Thyroid gland (tissue), 4 donors: ENCODE data around the gene NFKBIA. TPM values are rescaled to one million over a fixed set of nuclear protein-coding genes. Genes with fewer than 3 reads are reported as not detected.

Experiments used
- DNase-seq, 2 donors: peaks; one replicate each; pipeline ENCODE4 v3.0.0-alpha.2; 2019
- H3K27ac ChIP-seq, 3 donors: fragments of 200-600 bp; sonication (generic); 1 replicate in 2 of 3; 2 replicates in 1 of 3; pipeline ENCODE4 v1.5.1; 2016 to 2019; ENCODE audit warnings: mild to moderate bottlenecking in 1 of 3, moderate library complexity in 1 of 3
- H3K27me3 ChIP-seq: fragments of 200-600 bp; sonication (generic); one replicate; pipeline ENCODE4 v1.5.1; 2019
- H3K36me3 ChIP-seq, 2 donors: fragments of 200-600 bp; sonication (generic); one replicate each; pipeline ENCODE4 v1.5.1; 2016 to 2019
- H3K4me1 ChIP-seq, 2 donors: fragments of 200-600 bp; sonication (generic); one replicate each; pipeline ENCODE4 v1.5.1; 2017 to 2019
- H3K4me3 ChIP-seq, 3 donors: fragments of 200-600 bp; sonication (generic); replicated peaks in 1 of 3; 1 replicate in 2 of 3; 2 replicates in 1 of 3; pipeline ENCODE4 v1.5.1; 2016; ENCODE audit warnings: mild to moderate bottlenecking in 1 of 3
- H3K9me3 ChIP-seq: fragments of 200-600 bp; sonication (generic); one replicate; pipeline ENCODE4 v1.5.1; 2017
- POLR2A ChIP-seq, 2 donors: fragments of 450-650 bp; IDR thresholded peaks; one replicate each; pipeline ENCODE4 v1.6.1; 2017; ENCODE audit warnings: antibody characterized with exemption in 2 of 2, mild to moderate bottlenecking in 2 of 2, moderate library complexity in 1 of 2
- WGBS, 2 donors: methylation state at CpG; one replicate each; pipeline ENCODE4 v1.1.5; 2017; 5-methylcytosine and 5-hydroxymethylcytosine counted together
- intact Hi-C: fragments of 100-400 bp; cut with DNase I; formaldehyde crosslinking; loops from one replicate; pipeline ENCODE4 v1.15.1; 2023
- total RNA-seq, 4 donors: library from RNA; depleted of rRNA; stranded (reverse); fragments of >200 nt; gene quantifications; one replicate each; pipeline ENCODE4 v1.2.3, GENCODE V29; 2016
- TF ChIP-seq, protein P1 (sequence below), 6 experiments: fragments of 200-600 bp in 3 of 6; fragments of 450-650 bp in 3 of 6; sonication (generic) in 3 of 6; IDR thresholded peaks; one replicate each; pipeline ENCODE4 v1.5.1; 2016 to 2019; ENCODE audit warnings: antibody characterized with exemption in 6 of 6, mild to moderate bottlenecking in 2 of 6, inconsistent platforms in 1 of 6, moderate library complexity in 1 of 6

NFKBIA gene
- total RNA-seq, 4 donors from 2014 or later: 200 to 434 (median 356) TPM

DNA sequence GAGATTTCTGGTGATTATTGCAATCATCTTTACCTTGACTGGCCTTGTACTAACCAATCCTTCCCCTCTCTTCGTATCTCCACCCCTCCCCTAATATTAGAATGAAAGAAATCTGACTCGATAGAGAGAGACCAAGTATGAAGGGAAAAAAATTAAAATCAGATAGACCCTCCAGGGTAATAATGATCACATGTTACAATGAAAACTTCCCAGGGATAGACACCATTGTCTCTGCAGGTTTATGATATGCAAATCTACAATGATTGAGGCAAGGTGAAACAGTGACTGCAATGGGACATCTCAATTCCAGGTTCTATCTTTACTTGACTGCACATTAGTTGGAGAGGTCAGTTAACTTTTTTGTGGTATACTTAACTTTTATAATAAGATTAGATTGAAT lies 1.5 kb upstream of the NFKBIA start:
- intact Hi-C loops: loop anchor here (5.0 kb wide), 1 partner anchor 114 kb away; the partner anchor contains the start of gene PSMA6
- Histone ChIP-seq H3K27ac (peak overlapping the region in 2 of 3 donors; percentile 100), H3K9me3 (no peaks in the 10 kb centered on the region), H3K4me3 (no peak overlapping the region), H3K36me3 (peaks cover 25% of the 10 kb centered on the region in 2 donors), H3K4me1 (peaks cover 30 to 35% of the 10 kb centered on the region in 2 donors), H3K27me3 (no peaks in the 10 kb centered on the region)
- DNase-seq: no peak
- 60 to 78% methylated on average over 2 of the region's 2 CpGs for WGBS, 2 donors
- TF ChIP-seq, protein P1, sequence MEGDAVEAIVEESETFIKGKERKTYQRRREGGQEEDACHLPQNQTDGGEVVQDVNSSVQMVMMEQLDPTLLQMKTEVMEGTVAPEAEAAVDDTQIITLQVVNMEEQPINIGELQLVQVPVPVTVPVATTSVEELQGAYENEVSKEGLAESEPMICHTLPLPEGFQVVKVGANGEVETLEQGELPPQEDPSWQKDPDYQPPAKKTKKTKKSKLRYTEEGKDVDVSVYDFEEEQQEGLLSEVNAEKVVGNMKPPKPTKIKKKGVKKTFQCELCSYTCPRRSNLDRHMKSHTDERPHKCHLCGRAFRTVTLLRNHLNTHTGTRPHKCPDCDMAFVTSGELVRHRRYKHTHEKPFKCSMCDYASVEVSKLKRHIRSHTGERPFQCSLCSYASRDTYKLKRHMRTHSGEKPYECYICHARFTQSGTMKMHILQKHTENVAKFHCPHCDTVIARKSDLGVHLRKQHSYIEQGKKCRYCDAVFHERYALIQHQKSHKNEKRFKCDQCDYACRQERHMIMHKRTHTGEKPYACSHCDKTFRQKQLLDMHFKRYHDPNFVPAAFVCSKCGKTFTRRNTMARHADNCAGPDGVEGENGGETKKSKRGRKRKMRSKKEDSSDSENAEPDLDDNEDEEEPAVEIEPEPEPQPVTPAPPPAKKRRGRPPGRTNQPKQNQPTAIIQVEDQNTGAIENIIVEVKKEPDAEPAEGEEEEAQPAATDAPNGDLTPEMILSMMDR (IDR thresholded peaks at IDR 0.05): no peak
- TF ChIP-seq POLR2A (IDR thresholded peaks at IDR 0.05): no peak

DNA sequence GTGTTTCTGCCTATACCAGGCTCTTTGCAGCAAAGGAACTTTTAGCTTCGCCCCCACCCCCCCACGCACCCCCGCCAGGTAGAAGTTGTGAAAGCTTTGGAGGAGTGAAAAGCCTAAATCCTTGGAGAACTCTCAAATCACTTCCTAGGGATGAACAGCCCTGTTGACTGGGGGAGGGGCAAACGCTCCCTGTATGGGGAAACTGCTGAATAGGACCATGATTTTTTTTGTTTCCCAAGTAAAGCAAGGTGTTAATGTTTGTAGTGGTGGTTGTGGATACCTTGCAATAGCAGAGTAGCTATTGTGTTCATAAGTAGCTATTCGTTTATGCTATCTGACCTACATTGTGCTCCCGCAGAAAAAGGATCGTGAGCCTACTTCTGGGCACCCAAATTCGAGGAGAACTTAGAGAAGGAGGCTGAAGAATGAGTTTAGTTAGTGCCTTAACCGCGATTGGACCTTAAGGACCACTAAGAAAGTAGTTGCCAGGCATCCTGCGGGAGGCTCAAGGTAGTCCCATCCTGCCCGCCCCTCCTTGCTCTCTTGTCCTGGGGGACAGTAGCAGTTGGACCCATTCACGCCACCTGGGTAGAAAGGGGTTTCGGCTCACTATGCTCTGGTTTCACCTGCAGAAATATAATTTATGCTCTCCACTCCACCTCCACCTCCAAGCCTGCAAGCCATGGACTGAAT lies 901 bp upstream of the NFKBIA start:
- Histone ChIP-seq H3K4me3 (peak overlapping the region in 2 of 3 donors; percentile 77 to 98), H3K27me3 (no peaks in the 10 kb centered on the region), H3K9me3 (no peaks in the 10 kb centered on the region), H3K4me1 (peaks cover 37 to 41% of the 10 kb centered on the region in 2 donors), H3K27ac (peak overlapping the region; percentile 98 to 100 (median 100)), H3K36me3 (peaks cover 32% of the 10 kb centered on the region in 2 donors)
- DNase-seq: peak; percentile 56 to 59
- intact Hi-C loops: loop anchor here (5.0 kb wide), 1 partner anchor 113 kb away; the partner anchor contains the start of gene PSMA6
- WGBS, 2 donors: 29 to 39% methylated on average over 12 to 14 of the region's 14 CpGs
- TF ChIP-seq POLR2A (IDR thresholded peaks at IDR 0.05): no peak
- TF ChIP-seq, protein P1 (IDR thresholded peaks at IDR 0.05): no peak

DNA sequence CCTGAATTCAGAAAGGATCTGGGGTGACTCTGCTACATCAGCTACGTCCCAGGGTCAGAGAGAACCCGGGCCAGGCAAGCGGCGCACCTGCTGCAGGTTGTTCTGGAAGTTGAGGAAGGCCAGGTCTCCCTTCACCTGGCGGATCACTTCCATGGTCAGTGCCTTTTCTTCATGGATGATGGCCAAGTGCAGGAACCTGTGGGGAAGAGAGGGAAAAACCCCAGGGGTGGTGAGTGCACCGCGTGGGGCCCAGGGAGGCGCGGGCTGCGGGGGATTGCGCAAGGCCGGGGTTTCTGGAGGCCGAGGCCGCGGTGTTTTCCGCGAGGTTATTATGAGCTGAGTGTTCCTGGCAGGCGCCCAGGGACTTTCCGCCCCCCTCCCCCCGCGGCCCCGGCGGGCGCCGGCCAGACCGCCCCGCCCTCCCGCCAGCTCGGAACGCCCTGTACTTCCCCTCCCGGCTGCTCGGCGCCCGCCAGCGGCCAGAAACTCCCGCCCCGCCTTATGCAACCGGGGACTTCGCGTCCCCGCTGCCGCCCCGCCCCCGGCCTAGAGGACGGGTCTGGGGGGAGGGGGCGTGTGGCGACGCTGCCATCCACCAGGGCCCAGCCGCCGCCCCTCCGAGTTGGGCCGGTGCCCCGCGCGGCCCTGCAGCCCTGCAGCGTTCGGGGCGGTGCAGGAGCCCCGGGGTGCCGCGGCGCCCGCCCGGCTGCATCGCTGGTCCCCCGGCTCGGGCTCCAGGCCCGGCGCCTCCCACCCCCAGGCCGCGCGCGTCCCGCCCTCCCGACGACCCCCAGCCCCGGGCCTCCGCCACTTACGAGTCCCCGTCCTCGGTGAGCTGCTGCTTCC lies 723 bp downstream of the NFKBIA start:
- Histone ChIP-seq H3K9me3 (no peaks in the 10 kb centered on the region), H3K27ac (peak overlapping the region; percentile 98 to 100 (median 100)), H3K36me3 (peaks cover 36 to 38% of the 10 kb centered on the region in 2 donors), H3K27me3 (no peaks in the 10 kb centered on the region), H3K4me1 (peaks cover 49 to 56% of the 10 kb centered on the region in 2 donors), H3K4me3 (peak overlapping the region; percentile 69 to 98 (median 77))
- TF ChIP-seq, protein P1 (IDR thresholded peaks at IDR 0.05): peak in 2 of 6 experiments; percentile 4 to 11
- TF ChIP-seq POLR2A (IDR thresholded peaks at IDR 0.05): no peak
- WGBS, 2 donors: 0 to 2% methylated on average over 11 to 12 of the region's 81 CpGs
- intact Hi-C loops: loop anchor here (5.0 kb wide), 1 partner anchor 67 kb away; no protein-coding TSS in a partner anchor
- peak; percentile 97 to 98 for DNase-seq

DNA sequence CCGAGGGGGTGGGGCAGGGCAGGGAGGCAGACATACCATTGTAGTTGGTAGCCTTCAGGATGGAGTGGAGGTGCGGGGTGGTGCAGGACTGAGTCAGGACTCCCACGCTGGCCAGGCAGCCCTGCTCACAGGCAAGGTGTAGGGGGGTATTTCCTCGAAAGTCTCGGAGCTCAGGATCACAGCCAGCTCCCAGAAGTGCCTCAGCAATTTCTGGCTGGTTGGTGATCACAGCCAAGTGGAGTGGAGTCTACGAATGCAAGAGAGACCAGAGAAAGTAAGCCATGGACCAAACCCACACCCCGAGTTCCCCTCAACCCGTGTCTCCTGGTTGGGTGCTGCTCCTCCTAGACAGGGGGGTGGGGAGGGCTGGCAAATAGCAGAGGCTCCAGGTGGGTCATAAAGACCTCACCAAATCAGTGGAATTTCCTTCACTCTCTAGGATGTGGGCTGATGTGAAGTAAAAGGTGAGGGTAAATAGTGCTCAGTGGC lies 1.4 kb downstream of the NFKBIA start:
- TF ChIP-seq POLR2A (IDR thresholded peaks at IDR 0.05): no peak
- TF ChIP-seq, protein P1 (IDR thresholded peaks at IDR 0.05): no peak
- DNase-seq: peak; percentile 32 to 43
- 7 to 12% methylated on average over 8 of the region's 8 CpGs for WGBS, 2 donors
- Histone ChIP-seq H3K4me1 (peaks cover 55 to 63% of the 10 kb centered on the region in 2 donors), H3K36me3 (peaks cover 36 to 38% of the 10 kb centered on the region in 2 donors), H3K4me3 (peak overlapping the region; percentile 53 to 67 (median 58)), H3K27ac (peak overlapping the region; percentile 76 to 100 (median 96)), H3K27me3 (no peaks in the 10 kb centered on the region), H3K9me3 (no peaks in the 10 kb centered on the region)
- intact Hi-C loops: loop anchor here (5.0 kb wide), 1 partner anchor 66 kb away; no protein-coding TSS in a partner anchor
